Ascending aorta (tissue), 2 donors: ENCODE data around the gene WDR4. TPM values are rescaled to one million over a fixed set of nuclear protein-coding genes. Genes with fewer than 3 reads are reported as not detected.
"Not testable (repeated sequence)": the region's sequence is repeated elsewhere in the genome, so short reads cannot be mapped to it uniquely, and the experiment has no call there.

Source experiments
- DNase-seq, 2 donors: peaks; one replicate each; pipeline ENCODE4 v3.0.0-alpha.2; 2019; ENCODE audit warnings: low spot score in 2 of 2
- H3K27ac ChIP-seq, 2 donors: fragments of 200-600 bp; sonication (generic); one replicate each; pipeline ENCODE4 v1.5.1; 2016 to 2017; ENCODE audit warnings: mild to moderate bottlenecking in 1 of 2
- H3K27me3 ChIP-seq: fragments of 200-600 bp; sonication (generic); one replicate; pipeline ENCODE4 v1.5.1; 2017
- H3K36me3 ChIP-seq, 2 donors: fragments of 200-600 bp; sonication (generic); one replicate each; pipeline ENCODE4 v1.5.1; 2016
- H3K4me1 ChIP-seq, 2 donors: fragments of 200-600 bp; sonication (generic); one replicate each; pipeline ENCODE4 v1.5.1; 2016 to 2017; ENCODE audit warnings: mild to moderate bottlenecking in 1 of 2
- H3K4me3 ChIP-seq, 2 donors: fragments of 200-600 bp; sonication (generic); one replicate each; pipeline ENCODE4 v1.5.1; 2016 to 2017; ENCODE audit warnings: mild to moderate bottlenecking in 1 of 2
- H3K9me3 ChIP-seq, 2 donors: fragments of 200-600 bp; sonication (generic); one replicate each; pipeline ENCODE4 v1.5.1; 2016
- intact Hi-C: fragments of 100-400 bp; cut with DNase I; formaldehyde crosslinking; loops from one replicate; pipeline ENCODE4 v1.15.1; 2023
- total RNA-seq: library from RNA; depleted of rRNA; stranded (reverse); fragments of >200 nt; gene quantifications from one replicate; pipeline ENCODE4 v1.1.0, GENCODE V29; 2016
- TF ChIP-seq, protein P1 (sequence below), 3 experiments: fragments of 200-600 bp in 2 of 3; fragments of 450-650 bp in 1 of 3; sonication (generic) in 2 of 3; IDR thresholded peaks; one replicate each; pipeline ENCODE4 v1.5.1; 2016 to 2019; ENCODE audit warnings: antibody characterized with exemption in 3 of 3, mild to moderate bottlenecking in 1 of 3, moderate library complexity in 1 of 3

The WDR4 gene
- total RNA-seq, 1 donor from 2014 or later: 51.9 TPM

DNA sequence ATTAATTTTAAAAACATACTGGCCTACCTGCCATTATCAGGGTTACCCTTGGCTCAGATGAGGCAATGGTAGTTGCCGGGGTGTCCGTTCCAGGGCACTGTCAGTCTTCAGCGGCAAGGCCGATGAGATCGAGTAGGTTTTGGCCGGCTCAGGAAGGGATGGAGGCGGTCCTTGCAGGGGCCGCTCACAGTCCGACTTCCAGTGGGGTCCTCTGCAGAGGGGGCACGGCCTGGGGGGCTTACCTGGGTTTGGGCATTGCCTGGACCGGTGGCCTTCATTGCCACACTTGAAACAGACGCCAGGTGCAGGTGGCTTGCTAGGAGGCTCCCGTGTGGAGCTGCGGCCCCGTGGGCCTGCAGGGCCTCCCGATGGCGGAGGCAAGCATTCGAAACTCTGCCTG is 43.6 kb upstream of the WDR4 start:
- no peaks in the 10 kb centered on the region for H3K9me3 ChIP-seq
- H3K4me1 ChIP-seq: no peaks in the 10 kb centered on the region
- no peaks in the 10 kb centered on the region for H3K36me3 ChIP-seq
- H3K4me3 ChIP-seq: no peak overlapping the region
- no peaks in the 10 kb centered on the region for H3K27me3 ChIP-seq
- TF ChIP-seq, protein P1, sequence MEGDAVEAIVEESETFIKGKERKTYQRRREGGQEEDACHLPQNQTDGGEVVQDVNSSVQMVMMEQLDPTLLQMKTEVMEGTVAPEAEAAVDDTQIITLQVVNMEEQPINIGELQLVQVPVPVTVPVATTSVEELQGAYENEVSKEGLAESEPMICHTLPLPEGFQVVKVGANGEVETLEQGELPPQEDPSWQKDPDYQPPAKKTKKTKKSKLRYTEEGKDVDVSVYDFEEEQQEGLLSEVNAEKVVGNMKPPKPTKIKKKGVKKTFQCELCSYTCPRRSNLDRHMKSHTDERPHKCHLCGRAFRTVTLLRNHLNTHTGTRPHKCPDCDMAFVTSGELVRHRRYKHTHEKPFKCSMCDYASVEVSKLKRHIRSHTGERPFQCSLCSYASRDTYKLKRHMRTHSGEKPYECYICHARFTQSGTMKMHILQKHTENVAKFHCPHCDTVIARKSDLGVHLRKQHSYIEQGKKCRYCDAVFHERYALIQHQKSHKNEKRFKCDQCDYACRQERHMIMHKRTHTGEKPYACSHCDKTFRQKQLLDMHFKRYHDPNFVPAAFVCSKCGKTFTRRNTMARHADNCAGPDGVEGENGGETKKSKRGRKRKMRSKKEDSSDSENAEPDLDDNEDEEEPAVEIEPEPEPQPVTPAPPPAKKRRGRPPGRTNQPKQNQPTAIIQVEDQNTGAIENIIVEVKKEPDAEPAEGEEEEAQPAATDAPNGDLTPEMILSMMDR (IDR thresholded peaks at IDR 0.05): no peak
- no peak for DNase-seq
- H3K27ac ChIP-seq: no peak overlapping the region
- intact Hi-C loops: loop anchor here (5.0 kb wide), 1 partner anchor 49 kb away; the partner anchor contains the start of gene PKNOX1

DNA sequence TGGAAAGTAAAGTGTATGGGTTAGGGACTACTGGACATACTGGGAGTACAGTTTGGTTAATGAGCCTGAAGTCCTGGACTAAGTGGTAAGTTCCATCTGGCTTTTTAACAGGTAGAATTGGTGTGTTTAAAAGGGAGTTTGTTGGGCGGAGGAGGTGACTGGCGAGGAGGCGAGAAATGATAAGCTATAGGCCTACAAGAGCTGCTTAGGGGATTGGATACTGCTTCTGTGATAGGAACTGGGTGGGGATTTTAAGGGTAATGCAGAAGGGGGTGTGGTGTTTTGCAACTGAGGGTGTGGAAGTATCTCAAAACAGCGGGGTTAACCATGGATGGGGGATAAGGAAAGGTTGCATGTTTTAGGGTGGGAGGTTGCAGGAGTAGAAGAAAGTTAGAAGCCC is 42.6 kb upstream of the WDR4 start:
- Histone ChIP-seq H3K4me3 (no peak overlapping the region), H3K4me1 (no peaks in the 10 kb centered on the region), H3K9me3 (no peaks in the 10 kb centered on the region), H3K27ac (no peak overlapping the region), H3K27me3 (no peaks in the 10 kb centered on the region), H3K36me3 (no peaks in the 10 kb centered on the region)
- intact Hi-C loops: loop anchor here (5.0 kb wide), 1 partner anchor 50 kb away; the partner anchor contains the start of gene PKNOX1
- TF ChIP-seq, protein P1 (IDR thresholded peaks at IDR 0.05): no peak
- no peak for DNase-seq

DNA sequence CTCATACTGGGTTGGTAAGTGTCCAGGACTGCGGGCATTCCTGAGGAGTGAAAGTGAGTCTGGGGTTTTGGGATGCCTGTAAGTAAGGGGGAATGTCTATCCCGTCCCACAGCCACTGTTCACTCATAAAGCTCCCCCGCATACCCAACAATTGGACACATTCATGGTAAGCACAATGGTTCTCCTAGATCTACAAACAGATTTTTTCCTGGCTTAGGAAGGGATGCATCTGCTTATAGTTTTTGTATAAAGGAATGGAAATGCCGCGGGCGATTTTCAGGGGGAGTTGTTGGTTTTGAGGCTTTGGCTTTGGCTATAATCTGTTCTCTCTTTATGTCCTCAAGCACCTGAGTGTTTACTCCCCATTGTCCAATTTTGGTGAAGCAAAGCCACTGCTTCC is 39.0 kb upstream of the WDR4 start:
- H3K9me3 ChIP-seq: no peaks in the 10 kb centered on the region
- H3K36me3 ChIP-seq: no peaks in the 10 kb centered on the region
- no peaks in the 10 kb centered on the region for H3K4me1 ChIP-seq
- no peak overlapping the region for H3K27ac ChIP-seq
- DNase-seq: no peak
- H3K4me3 ChIP-seq: no peak overlapping the region
- TF ChIP-seq, protein P1 (IDR thresholded peaks at IDR 0.05): no peak
- H3K27me3 ChIP-seq: no peaks in the 10 kb centered on the region
- intact Hi-C loops: no loop called here

DNA sequence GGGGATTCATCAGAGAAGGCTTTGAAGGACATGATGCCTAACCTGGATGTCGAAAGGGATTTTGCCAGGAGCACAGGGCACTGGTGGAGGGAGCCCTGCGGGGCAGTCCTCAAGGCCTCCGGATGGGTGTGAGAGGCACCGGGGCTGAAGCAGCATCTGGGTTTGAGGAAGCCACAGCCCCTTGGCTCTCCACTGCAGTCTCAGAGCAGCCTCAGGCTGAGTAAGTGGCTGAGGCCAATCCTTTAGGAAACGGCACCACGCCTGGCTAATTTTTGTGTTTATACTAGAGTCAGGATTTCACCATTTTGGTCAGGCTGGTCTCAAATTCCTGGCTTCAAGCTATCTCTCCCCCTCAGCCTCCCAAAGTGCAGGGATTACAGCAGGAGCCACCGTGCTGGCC is 34.1 kb upstream of the WDR4 start:
- Histone ChIP-seq H3K27ac (no peak overlapping the region), H3K27me3 (no peaks in the 10 kb centered on the region), H3K9me3 (no peaks in the 10 kb centered on the region), H3K36me3 (peaks cover 30 to 39% of the 10 kb centered on the region in 2 donors), H3K4me1 (no peaks in the 10 kb centered on the region), H3K4me3 (no peak overlapping the region)
- TF ChIP-seq, protein P1 (IDR thresholded peaks at IDR 0.05): no peak
- intact Hi-C loops: no loop called here
- no peak for DNase-seq

DNA sequence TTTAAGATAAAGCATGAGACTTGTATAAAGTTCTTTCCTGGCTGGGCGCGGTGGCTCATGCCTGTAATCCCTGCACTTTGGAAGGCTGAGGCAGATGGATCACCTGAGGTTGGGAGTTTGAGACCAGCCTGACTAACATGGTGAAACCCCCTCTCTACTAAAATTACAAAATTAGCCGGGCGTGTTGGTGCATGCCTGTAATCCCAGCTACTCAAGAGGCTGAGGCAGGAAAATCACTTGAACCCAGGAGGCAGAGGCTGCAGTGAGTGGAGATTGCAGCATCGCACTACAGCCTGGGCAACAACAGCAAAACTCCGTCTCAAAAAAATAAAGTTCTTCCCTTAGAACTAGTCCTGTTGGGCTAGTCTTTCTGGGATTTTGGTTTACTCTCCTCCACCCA is 32.6 kb upstream of the WDR4 start:
- intact Hi-C loops, H3K9me3 ChIP-seq, H3K27ac ChIP-seq, DNase-seq, H3K4me3 ChIP-seq, H3K27me3 ChIP-seq, H3K4me1 ChIP-seq: not testable (repeated sequence)
- peaks cover 40 to 53% of the 10 kb centered on the region in 2 donors for H3K36me3 ChIP-seq

DNA sequence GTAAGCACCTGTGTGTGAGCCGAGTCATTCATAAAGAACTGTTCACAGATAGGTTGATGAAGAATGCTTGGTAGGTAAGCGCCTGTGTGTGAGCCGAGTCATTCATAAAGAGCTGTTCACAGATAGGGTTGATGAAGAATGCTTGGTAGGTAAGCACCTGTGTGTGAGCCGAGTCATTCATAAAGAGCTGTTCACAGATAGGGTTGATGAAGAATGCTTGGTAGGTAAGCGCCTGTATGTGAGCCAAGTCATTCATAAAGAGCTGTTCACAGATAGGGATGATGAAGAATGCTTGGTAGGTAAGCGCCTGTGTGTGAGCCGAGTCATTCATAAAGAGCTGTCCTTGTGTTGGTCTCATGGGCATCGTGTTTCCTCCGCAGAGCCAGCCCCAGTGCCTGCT is 29.1 kb upstream of the WDR4 start:
- H3K9me3 ChIP-seq, H3K4me1 ChIP-seq, DNase-seq, H3K27ac ChIP-seq, intact Hi-C loops, H3K27me3 ChIP-seq, H3K4me3 ChIP-seq: not testable (repeated sequence)
- H3K36me3 ChIP-seq: peaks cover 72 to 83% of the 10 kb centered on the region in 2 donors

DNA sequence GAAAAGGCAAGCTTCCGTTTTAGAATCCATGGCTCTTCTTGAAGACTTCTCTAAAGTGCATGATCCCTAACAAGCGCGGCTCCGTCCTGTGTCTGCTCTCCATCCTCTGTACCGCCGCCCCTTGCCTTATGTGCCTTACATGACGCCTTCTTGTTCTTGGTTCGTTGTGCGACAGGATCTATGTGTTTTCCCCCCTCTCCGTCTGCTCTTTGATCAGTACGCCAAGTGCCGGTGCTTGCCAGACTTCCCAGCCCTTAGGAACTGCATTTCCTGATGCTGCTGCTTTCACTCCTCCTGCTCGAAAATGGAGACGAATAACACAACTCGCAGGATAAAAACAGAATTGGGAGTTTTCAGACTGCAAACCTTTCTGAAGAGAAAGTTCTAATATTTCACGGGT is 26.9 kb upstream of the WDR4 start:
- H3K4me1 ChIP-seq: no peaks in the 10 kb centered on the region
- no peak overlapping the region for H3K4me3 ChIP-seq
- H3K27ac ChIP-seq: no peak overlapping the region
- no peaks in the 10 kb centered on the region for H3K9me3 ChIP-seq
- no peak for DNase-seq
- intact Hi-C loops: no loop called here
- TF ChIP-seq, protein P1 (IDR thresholded peaks at IDR 0.05): no peak
- peaks cover 77 to 82% of the 10 kb centered on the region in 2 donors for H3K36me3 ChIP-seq
- H3K27me3 ChIP-seq: no peaks in the 10 kb centered on the region
